Measurements from ENCODE around the gene PIGM. TPM values are rescaled to one million over a fixed set of nuclear protein-coding genes. Genes with fewer than 3 reads are reported as not detected.

Gene PIGM
- total RNA-seq, 4 donors from 2014 or later, result 3.7 to 5.4 (median 4.4) TPM

GRCh38 chr1:160018900-160019299 is 12.9 kb downstream of the PIGM start:
- H3K36me3 ChIP-seq, result no peaks in the 10 kb centered on the region
- ATAC-seq, result no peak
- no peak overlapping the region for H3K4me3 ChIP-seq
- H3K27me3 ChIP-seq, result peaks cover 13% of the 10 kb centered on the region
- H3K27ac ChIP-seq, result no peak overlapping the region
- TF ChIP-seq CTCF (IDR thresholded peaks at IDR 0.05) (no peak), POLR2A (IDR thresholded peaks at IDR 0.05) (no peak), POLR2AphosphoS5 (IDR thresholded peaks at IDR 0.05) (no peak)
- peaks cover 0 to 9% (median 0%) of the 10 kb centered on the region in 3 donors for H3K4me1 ChIP-seq
- 50 to 60% methylated on average over 1 of the region's 1 CpG for WGBS, 2 donors (ENCODE audit: low coverage in 1 of 2)
- H3K9me3 ChIP-seq, result no peaks in the 10 kb centered on the region

- no peak overlapping the region for H3K27ac ChIP-seq
- H3K36me3 ChIP-seq, result no peaks in the 10 kb centered on the region
- WGBS, 2 donors (ENCODE audit: low coverage in 1 of 2), result 67 to 70% methylated on average over 3 of the region's 3 CpGs
- ATAC-seq, result no peak
- peaks cover 0 to 3% (median 0%) of the 10 kb centered on the region in 3 donors for H3K4me1 ChIP-seq
- H3K4me3 ChIP-seq, result no peak overlapping the region
- no peak for TF ChIP-seq CTCF (IDR thresholded peaks at IDR 0.05)
- H3K9me3 ChIP-seq, result no peaks in the 10 kb centered on the region
- peaks cover 13% of the 10 kb centered on the region for H3K27me3 ChIP-seq
Observed at GRCh38 chr1:160018347-160018746, 13.4 kb downstream of the PIGM start.

- H3K27me3 ChIP-seq, result peaks cover 13% of the 10 kb centered on the region
- H3K36me3 ChIP-seq, result no peaks in the 10 kb centered on the region
- no peak overlapping the region for H3K27ac ChIP-seq
- no peak for ATAC-seq
- no peaks in the 10 kb centered on the region for H3K4me1 ChIP-seq
- no peak overlapping the region for H3K4me3 ChIP-seq
- 57 to 81% methylated on average over 1 of the region's 1 CpG for WGBS, 2 donors (ENCODE audit: low coverage in 1 of 2)
- H3K9me3 ChIP-seq, result no peaks in the 10 kb centered on the region
- TF ChIP-seq POLR2AphosphoS5 (IDR thresholded peaks at IDR 0.05) (no peak), CTCF (IDR thresholded peaks at IDR 0.05) (no peak), EP300 (IDR thresholded peaks at IDR 0.05) (no peak), POLR2A (IDR thresholded peaks at IDR 0.05) (no peak)
Observed at GRCh38 chr1:160017592-160017991, 14.2 kb downstream of the PIGM start.

DNA sequence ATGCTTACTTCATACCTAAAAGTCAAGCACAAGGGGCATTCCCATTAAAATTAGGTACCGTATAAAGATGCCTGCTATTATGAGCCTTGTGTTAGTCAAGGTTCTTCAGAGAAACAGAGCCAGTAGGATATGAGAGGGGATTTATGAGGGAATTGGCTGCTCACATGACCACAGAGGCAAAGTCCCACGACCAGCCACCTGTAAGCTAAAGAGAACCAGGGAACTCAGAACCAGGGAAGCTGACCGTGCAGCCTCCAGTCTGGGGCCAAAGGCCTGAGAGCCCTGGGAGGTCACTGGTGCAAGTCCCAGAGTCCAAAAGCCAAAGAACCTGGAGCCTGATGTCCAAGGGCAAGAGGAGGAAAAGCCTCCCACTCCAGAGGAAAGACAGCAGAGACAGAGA is 20.0 kb downstream of the PIGM start:
- Histone ChIP-seq H3K4me1 (no peaks in the 10 kb centered on the region), H3K4me3 (no peak overlapping the region), H3K36me3 (no peaks in the 10 kb centered on the region), H3K9me3 (no peaks in the 10 kb centered on the region), H3K27ac (no peak overlapping the region), H3K27me3 (peaks cover 13% of the 10 kb centered on the region)
- ATAC-seq, result no peak
- WGBS, 2 donors (ENCODE audit: low coverage in 1 of 2), result 66 to 70% methylated on average over 3 of the region's 3 CpGs
- TF ChIP-seq EP300 (IDR thresholded peaks at IDR 0.05) (no peak), POLR2AphosphoS5 (IDR thresholded peaks at IDR 0.05) (no peak), POLR2A (IDR thresholded peaks at IDR 0.05) (no peak), CTCF (IDR thresholded peaks at IDR 0.05) (no peak)

DNA sequence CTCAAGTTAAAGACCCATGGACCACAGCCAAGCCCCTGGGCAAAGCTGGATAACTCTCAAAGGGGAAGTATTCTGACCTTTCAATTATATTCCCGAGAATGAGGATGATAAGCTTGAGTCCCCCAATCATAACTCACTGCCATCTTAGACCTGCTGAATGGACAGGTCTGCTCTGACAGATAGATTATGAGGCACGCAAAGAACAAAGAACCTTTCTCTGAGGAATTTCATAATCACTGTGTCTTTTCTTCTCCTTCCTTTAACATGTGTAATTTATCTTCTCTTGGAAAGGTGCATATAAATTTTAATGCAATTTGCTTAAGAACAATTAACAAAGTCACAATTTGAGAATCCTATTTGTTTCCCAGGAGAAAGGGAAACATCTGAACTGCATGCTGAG is 22.0 kb downstream of the PIGM start:
- WGBS, 2 donors (ENCODE audit: low coverage in 1 of 2), result 20 to 51% methylated on average over 2 of the region's 2 CpGs
- no peaks in the 10 kb centered on the region for H3K36me3 ChIP-seq
- no peaks in the 10 kb centered on the region for H3K9me3 ChIP-seq
- H3K4me1 ChIP-seq, result no peaks in the 10 kb centered on the region
- no peak for TF ChIP-seq POLR2AphosphoS5 (IDR thresholded peaks at IDR 0.05)
- no peak for TF ChIP-seq POLR2A (IDR thresholded peaks at IDR 0.05)
- no peak for TF ChIP-seq EP300 (IDR thresholded peaks at IDR 0.05)
- no peak for TF ChIP-seq CTCF (IDR thresholded peaks at IDR 0.05)
- H3K4me3 ChIP-seq, result no peak overlapping the region
- H3K27ac ChIP-seq, result no peak overlapping the region
- peaks cover 9% of the 10 kb centered on the region for H3K27me3 ChIP-seq
- ATAC-seq, result no peak
